Osteocyte (in vitro differentiated cells): Measurements from ENCODE around the gene HLA-DPA1. TPM values are rescaled to one million over a fixed set of nuclear protein-coding genes. Genes with fewer than 3 reads are reported as not detected.

Source experiments
- DNase-seq: peaks from one replicate; pipeline ENCODE4 v3.0.0; 2021; ENCODE audit warnings: mixed read lengths; ENCODE audit not compliant: unreplicated experiment; ENCODE audit errors: extremely low spot score
- H3K27ac Mint-ChIP-seq: one replicate; pipeline ENCODE4 v1.8.0; 2021; ENCODE audit warnings: mild to moderate bottlenecking, mixed read lengths; ENCODE audit not compliant: unreplicated experiment
- H3K27me3 Mint-ChIP-seq: one replicate; pipeline ENCODE4 v1.8.0; 2021; ENCODE audit warnings: mixed read lengths; ENCODE audit not compliant: unreplicated experiment
- H3K36me3 Mint-ChIP-seq: one replicate; pipeline ENCODE4 v1.8.0; 2021; ENCODE audit warnings: mixed read lengths; ENCODE audit not compliant: unreplicated experiment
- H3K4me1 Mint-ChIP-seq: one replicate; pipeline ENCODE4 v1.8.0; 2021; ENCODE audit warnings: mixed read lengths; ENCODE audit not compliant: unreplicated experiment
- H3K4me3 Mint-ChIP-seq: one replicate; pipeline ENCODE4 v1.8.0; 2021; ENCODE audit warnings: mild to moderate bottlenecking, moderate library complexity, mixed read lengths; ENCODE audit not compliant: unreplicated experiment
- H3K9me3 Mint-ChIP-seq: one replicate; pipeline ENCODE4 v1.8.0; 2021; ENCODE audit warnings: mixed read lengths; ENCODE audit not compliant: unreplicated experiment
- CTCF ChIP-seq: fragments of 200-600 bp; sonication (generic); IDR thresholded peaks from 2 replicates; pipeline ENCODE4 v1.5.0; 2021; ENCODE audit warnings: antibody characterized with exemption, mild to moderate bottlenecking, moderate library complexity
- total RNA-seq: library from RNA; stranded (reverse); gene quantifications from 2 replicates; pipeline ENCODE4 v1.2.1, GENCODE V29; 2021

HLA-DPA1 gene
- total RNA-seq, 1 donor from 2014 or later, result 2.0 TPM

- Mint-ChIP-seq H3K27ac (no peak overlapping the region), H3K36me3 (no peaks in the 10 kb centered on the region), H3K27me3 (peaks cover 30% of the 10 kb centered on the region), H3K9me3 (no peaks in the 10 kb centered on the region), H3K4me3 (peak overlapping the region; percentile 82), H3K4me1 (peaks cover 15% of the 10 kb centered on the region)
- TF ChIP-seq CTCF, result no peak
- DNase-seq, result no peak
These were observed 7.8 kb upstream of the HLA-DPA1 start for GRCh38 chr6:33081098-33081824.

- peak overlapping the region; percentile 74 for H3K27ac Mint-ChIP-seq
- no peaks in the 10 kb centered on the region for H3K36me3 Mint-ChIP-seq
- no peak for DNase-seq
- H3K9me3 Mint-ChIP-seq, result no peaks in the 10 kb centered on the region
- H3K27me3 Mint-ChIP-seq, result peaks cover 30% of the 10 kb centered on the region
- peak overlapping the region; percentile 82 for H3K4me3 Mint-ChIP-seq
- H3K4me1 Mint-ChIP-seq, result peaks cover 15% of the 10 kb centered on the region
- no peak for TF ChIP-seq CTCF
These were observed 7.0 kb upstream of the HLA-DPA1 start for GRCh38 chr6:33080127-33081089.

GRCh38 chr6:33079580-33079979, 6.1 kb upstream of the HLA-DPA1 start:
- Mint-ChIP-seq H3K4me1 (peaks cover 15% of the 10 kb centered on the region), H3K27ac (no peak overlapping the region), H3K9me3 (no peaks in the 10 kb centered on the region), H3K4me3 (peak overlapping the region; percentile 82), H3K27me3 (peaks cover 35% of the 10 kb centered on the region), H3K36me3 (no peaks in the 10 kb centered on the region)
- TF ChIP-seq CTCF, result no peak
- DNase-seq, result no peak

GRCh38 chr6:33078919-33079521, 5.6 kb upstream of the HLA-DPA1 start:
- Mint-ChIP-seq H3K9me3 (no peaks in the 10 kb centered on the region), H3K4me3 (no peak overlapping the region), H3K27ac (no peak overlapping the region), H3K4me1 (peaks cover 15% of the 10 kb centered on the region), H3K27me3 (peaks cover 35% of the 10 kb centered on the region), H3K36me3 (no peaks in the 10 kb centered on the region)
- no peak for DNase-seq
- no peak for TF ChIP-seq CTCF
